Measurements from ENCODE around the gene FAM53A. TPM values are rescaled to one million over a fixed set of nuclear protein-coding genes. Genes with fewer than 3 reads are reported as not detected.

The FAM53A gene
- total RNA-seq, 1 donor from 2014 or later, result 5.2 TPM

DNA sequence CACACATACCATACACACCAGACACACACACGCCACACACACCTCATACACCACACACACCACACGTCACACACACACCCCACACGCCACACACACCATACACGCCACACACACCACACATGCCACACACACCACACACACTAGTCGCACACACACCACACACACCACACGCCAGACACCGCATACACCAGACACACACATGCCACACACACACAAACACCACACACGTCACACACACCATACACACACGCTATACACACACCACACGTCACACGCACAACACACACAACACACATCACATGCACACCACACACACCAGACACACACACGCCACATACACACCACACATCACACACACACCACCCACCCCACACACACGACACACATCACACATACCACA lies 32.0 kb downstream of the FAM53A start:
- TF ChIP-seq, protein P1, sequence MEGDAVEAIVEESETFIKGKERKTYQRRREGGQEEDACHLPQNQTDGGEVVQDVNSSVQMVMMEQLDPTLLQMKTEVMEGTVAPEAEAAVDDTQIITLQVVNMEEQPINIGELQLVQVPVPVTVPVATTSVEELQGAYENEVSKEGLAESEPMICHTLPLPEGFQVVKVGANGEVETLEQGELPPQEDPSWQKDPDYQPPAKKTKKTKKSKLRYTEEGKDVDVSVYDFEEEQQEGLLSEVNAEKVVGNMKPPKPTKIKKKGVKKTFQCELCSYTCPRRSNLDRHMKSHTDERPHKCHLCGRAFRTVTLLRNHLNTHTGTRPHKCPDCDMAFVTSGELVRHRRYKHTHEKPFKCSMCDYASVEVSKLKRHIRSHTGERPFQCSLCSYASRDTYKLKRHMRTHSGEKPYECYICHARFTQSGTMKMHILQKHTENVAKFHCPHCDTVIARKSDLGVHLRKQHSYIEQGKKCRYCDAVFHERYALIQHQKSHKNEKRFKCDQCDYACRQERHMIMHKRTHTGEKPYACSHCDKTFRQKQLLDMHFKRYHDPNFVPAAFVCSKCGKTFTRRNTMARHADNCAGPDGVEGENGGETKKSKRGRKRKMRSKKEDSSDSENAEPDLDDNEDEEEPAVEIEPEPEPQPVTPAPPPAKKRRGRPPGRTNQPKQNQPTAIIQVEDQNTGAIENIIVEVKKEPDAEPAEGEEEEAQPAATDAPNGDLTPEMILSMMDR (IDR thresholded peaks at IDR 0.05; ENCODE audit: insufficient read depth, low read length, poor library complexity, severe bottlenecking), result no peak
- H3K36me3 ChIP-seq (ENCODE audit: control insufficient read depth, insufficient read depth, low read length), result no peaks in the 10 kb centered on the region
- DNase-seq (ENCODE audit: low read depth), result no peak
- H3K27me3 ChIP-seq (ENCODE audit: control insufficient read depth, insufficient read depth, low read length), result peaks cover 2% of the 10 kb centered on the region
- H3K4me3 ChIP-seq (ENCODE audit: low read depth, low read length), result no peak overlapping the region

DNA sequence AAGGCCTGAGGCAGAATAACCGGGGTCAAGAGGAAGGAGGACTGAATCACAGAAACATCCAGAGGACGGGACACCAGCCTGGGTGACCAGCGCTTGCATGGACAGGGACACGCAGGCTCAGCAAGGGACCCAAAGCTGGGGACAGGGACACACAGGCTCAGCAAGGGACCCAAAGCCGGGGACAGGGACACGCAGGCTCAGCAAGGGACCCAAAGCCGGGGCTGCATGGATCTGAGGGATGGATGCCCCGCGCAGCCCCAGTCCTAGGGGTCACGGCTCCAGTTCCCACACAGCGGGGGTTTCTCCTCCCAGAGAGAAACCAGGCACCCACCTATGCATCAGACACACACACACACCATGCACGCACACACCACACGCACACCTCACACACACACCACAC lies 32.5 kb downstream of the FAM53A start:
- TF ChIP-seq, protein P1 (IDR thresholded peaks at IDR 0.05; ENCODE audit: insufficient read depth, low read length, poor library complexity, severe bottlenecking), result no peak
- no peak for DNase-seq (ENCODE audit: low read depth)
- Histone ChIP-seq H3K36me3 (ENCODE audit: control insufficient read depth, insufficient read depth, low read length) (no peaks in the 10 kb centered on the region), H3K27me3 (ENCODE audit: control insufficient read depth, insufficient read depth, low read length) (peaks cover 2% of the 10 kb centered on the region), H3K4me3 (ENCODE audit: low read depth, low read length) (no peak overlapping the region)

DNA sequence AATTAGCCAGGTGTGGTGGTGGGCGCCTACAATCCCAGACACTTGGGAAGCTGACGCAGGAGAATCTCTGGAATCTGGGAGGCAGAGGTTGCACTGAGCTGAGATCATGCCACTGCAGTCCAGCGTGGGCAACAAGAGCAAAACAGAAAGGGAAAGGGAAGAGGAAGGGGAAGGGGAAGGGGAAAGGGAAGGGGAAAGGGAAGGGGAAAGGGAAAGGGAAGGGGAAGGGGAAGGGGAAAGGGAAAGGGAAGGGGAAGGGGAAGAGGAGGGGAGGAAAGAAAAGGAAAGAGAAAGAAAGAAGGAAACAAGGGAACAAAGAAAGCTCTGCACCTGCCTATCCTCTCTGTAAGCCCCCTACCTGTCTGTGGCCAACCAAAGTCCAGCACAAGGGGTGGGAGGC lies 35.2 kb downstream of the FAM53A start:
- H3K27me3 ChIP-seq (ENCODE audit: control insufficient read depth, insufficient read depth, low read length), result peaks cover 5% of the 10 kb centered on the region
- H3K36me3 ChIP-seq (ENCODE audit: control insufficient read depth, insufficient read depth, low read length), result no peaks in the 10 kb centered on the region
- TF ChIP-seq, protein P1 (IDR thresholded peaks at IDR 0.05; ENCODE audit: insufficient read depth, low read length, poor library complexity, severe bottlenecking), result no peak
- no peak overlapping the region for H3K4me3 ChIP-seq (ENCODE audit: low read depth, low read length)
- DNase-seq (ENCODE audit: low read depth), result no peak

DNA sequence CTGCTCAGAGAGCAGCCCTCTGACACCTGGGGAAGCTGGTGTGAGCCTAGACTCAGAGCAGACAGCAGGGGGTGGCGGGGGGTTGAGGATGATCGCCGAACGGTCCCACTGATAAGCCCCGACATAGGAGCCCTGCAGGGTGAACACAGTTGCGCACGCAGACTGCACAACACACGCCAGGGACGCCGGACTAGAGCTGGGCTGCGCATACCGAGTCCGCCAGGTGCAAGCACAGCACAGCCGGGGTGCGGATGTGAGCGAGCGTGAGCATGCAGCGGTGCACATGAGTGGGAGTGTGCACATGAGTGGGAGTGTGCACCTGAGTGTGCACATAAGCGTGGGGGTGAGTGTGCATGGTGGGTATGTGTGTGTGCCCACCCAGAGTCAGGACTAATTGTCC lies 36.7 kb downstream of the FAM53A start:
- Histone ChIP-seq H3K27me3 (ENCODE audit: control insufficient read depth, insufficient read depth, low read length) (peaks cover 5% of the 10 kb centered on the region), H3K36me3 (ENCODE audit: control insufficient read depth, insufficient read depth, low read length) (no peaks in the 10 kb centered on the region), H3K4me3 (ENCODE audit: low read depth, low read length) (no peak overlapping the region)
- DNase-seq (ENCODE audit: low read depth), result no peak
- TF ChIP-seq, protein P1 (IDR thresholded peaks at IDR 0.05; ENCODE audit: insufficient read depth, low read length, poor library complexity, severe bottlenecking), result no peak

DNA sequence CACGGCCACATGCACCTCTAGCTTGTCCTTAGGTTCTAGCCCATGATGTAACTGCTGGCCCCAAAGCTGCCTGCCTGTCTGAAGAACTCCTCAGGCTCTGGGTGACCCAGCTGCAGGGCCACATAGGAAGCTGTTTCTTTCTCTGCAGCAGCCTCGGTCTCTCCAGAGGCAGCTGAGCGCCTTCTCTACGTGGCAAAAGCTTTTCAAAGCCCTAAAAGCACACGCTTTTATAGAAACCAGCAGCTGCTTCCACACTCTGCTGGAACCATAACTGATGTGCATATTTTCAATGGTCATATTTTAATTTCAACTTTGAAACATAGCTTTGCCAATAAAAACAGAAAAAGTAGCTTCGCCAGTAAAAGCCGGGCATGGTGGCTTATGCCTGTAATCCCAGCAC lies 37.4 kb downstream of the FAM53A start:
- TF ChIP-seq, protein P1 (IDR thresholded peaks at IDR 0.05; ENCODE audit: insufficient read depth, low read length, poor library complexity, severe bottlenecking), result no peak
- no peak for DNase-seq (ENCODE audit: low read depth)
- H3K27me3 ChIP-seq (ENCODE audit: control insufficient read depth, insufficient read depth, low read length), result peaks cover 5% of the 10 kb centered on the region
- no peak overlapping the region for H3K4me3 ChIP-seq (ENCODE audit: low read depth, low read length)
- no peaks in the 10 kb centered on the region for H3K36me3 ChIP-seq (ENCODE audit: control insufficient read depth, insufficient read depth, low read length)

DNA sequence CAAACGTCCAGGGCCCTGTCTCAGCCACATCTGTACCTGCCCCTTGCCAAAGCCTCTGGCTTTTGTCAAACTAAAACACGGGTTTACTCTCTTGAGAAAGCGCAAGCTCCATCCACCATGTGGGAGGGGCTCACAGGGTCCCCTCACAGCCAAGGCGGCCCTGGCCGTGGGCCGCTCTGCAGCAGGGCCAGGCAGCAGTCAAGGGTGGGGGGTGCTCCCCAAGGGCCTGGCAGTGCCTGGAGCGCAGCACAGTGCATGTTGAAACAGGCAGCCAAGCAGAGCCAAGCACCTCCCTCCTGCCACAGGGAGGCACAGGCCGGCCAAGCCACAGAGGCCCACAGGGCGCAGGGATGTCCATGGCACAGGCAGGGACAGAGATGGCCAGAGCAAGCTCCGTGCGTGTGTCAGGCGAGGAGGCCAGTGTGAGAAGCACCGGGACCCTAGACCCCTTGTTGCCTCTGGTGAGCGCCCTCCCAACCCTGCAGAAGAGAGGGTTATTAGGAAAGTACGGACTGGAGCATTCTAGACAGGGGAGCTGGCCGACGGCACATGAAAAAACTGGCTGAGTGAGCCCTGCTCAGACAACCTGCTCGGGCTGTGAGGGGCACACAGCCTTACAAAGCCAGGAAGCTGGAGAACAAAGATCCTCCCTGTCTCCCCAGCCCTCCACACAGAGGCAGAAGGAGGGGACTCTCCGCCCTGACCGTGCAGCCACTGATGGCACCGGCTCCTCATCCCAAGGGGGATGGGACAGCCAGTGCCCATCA lies 39.0 kb downstream of the FAM53A start:
- TF ChIP-seq, protein P1 (IDR thresholded peaks at IDR 0.05; ENCODE audit: insufficient read depth, low read length, poor library complexity, severe bottlenecking), result peak; percentile 9
- DNase-seq (ENCODE audit: low read depth), result peak; percentile 16
- no peak overlapping the region for H3K4me3 ChIP-seq (ENCODE audit: low read depth, low read length)
- no peaks in the 10 kb centered on the region for H3K36me3 ChIP-seq (ENCODE audit: control insufficient read depth, insufficient read depth, low read length)
- H3K27me3 ChIP-seq (ENCODE audit: control insufficient read depth, insufficient read depth, low read length), result peaks cover 5% of the 10 kb centered on the region

Data from kidney epithelial cell (primary cell).